Measurements from ENCODE around the gene MSI2. TPM values are rescaled to one million over a fixed set of nuclear protein-coding genes. Genes with fewer than 3 reads are reported as not detected.

MSI2 gene
- total and polyA plus RNA-seq, 2 experiments from 2014 or later = 18.9 to 41.8 TPM

GRCh38 chr17:57354673-57355072, 98.3 kb downstream of the MSI2 start:
- ATAC-seq (no peak), DNase-seq (ENCODE audit: low spot score) (no peak)
- peaks cover 28% of the 10 kb centered on the region for H3K4me1 ChIP-seq (ENCODE audit: insufficient read depth)
- Mint-ChIP-seq H3K9me3 (no peaks in the 10 kb centered on the region), H3K36me3 (ENCODE audit: low read depth) (peaks cover 14% of the 10 kb centered on the region), H3K27ac (no peak overlapping the region), H3K4me1 (peaks cover 50% of the 10 kb centered on the region), H3K27me3 (ENCODE audit: insufficient read depth, low read depth, poor library complexity) (peaks cover 1% of the 10 kb centered on the region), H3K4me3 (no peak overlapping the region)
- H3K4me3 ChIP-seq = no peak overlapping the region
- H3K36me3 ChIP-seq (ENCODE audit: insufficient read depth) = no peaks in the 10 kb centered on the region
- no peak overlapping the region for H3K27ac ChIP-seq (ENCODE audit: low read depth)
- H4K20me1 ChIP-seq (replicated peaks; ENCODE audit: insufficient read depth) = no peaks in the 10 kb centered on the region; the same call in 1 of the 2 replicates
- H3K27me3 ChIP-seq (ENCODE audit: insufficient read depth) = no peaks in the 10 kb centered on the region
- no peak for TF ChIP-seq ZNF114 (CRISPR knock-in tag; IDR thresholded peaks at IDR 0.05)
- no peak for TF ChIP-seq ETS1 (IDR thresholded peaks at IDR 0.05)
- no peak for TF ChIP-seq ZNF462 (CRISPR knock-in tag; IDR thresholded peaks at IDR 0.05)
- no peak for TF ChIP-seq CTCF (conservative IDR thresholded peaks at IDR 0.05; ENCODE audit: low read depth in 2 of 2)
- TF ChIP-seq STAT1 (IDR thresholded peaks at IDR 0.05; ENCODE audit: unreplicated experiment) = no peak
- no peak for TF ChIP-seq POLR2AphosphoS5 (IDR thresholded peaks at IDR 0.05; ENCODE audit: low read depth)
- no peak for TF ChIP-seq ZNF331 (CRISPR knock-in tag; IDR thresholded peaks at IDR 0.05; ENCODE audit: low read depth)
- TF ChIP-seq EZH2 (IDR thresholded peaks at IDR 0.05; ENCODE audit: low read depth, unreplicated experiment) = no peak
- TF ChIP-seq REST (IDR thresholded peaks at IDR 0.05; ENCODE audit: unreplicated experiment) = no peak
- TF ChIP-seq CREB1 (CRISPR knock-in tag; IDR thresholded peaks at IDR 0.05; ENCODE audit: low read depth) = no peak
- no peak for TF ChIP-seq EZH2phosphoT487 (IDR thresholded peaks at IDR 0.05; ENCODE audit: unreplicated experiment)
- no peak for TF ChIP-seq JUNB (IDR thresholded peaks at IDR 0.05; ENCODE audit: unreplicated experiment)
- TF ChIP-seq NANOG (IDR thresholded peaks at IDR 0.05; ENCODE audit: borderline replicate concordance) = no peak
- no peaks in the 10 kb centered on the region for H3F3A ChIP-seq (replicated peaks; ENCODE audit: low read depth)
- H3K9me2 ChIP-seq (ENCODE audit: insufficient read depth) = peaks cover 16% of the 10 kb centered on the region; the same call in 1 of the 2 replicates
- H3K79me2 ChIP-seq (replicated peaks; ENCODE audit: insufficient read depth) = peaks cover 32% of the 10 kb centered on the region
- no peak overlapping the region for H2AFZ ChIP-seq
- no peak overlapping the region for H3K4me2 ChIP-seq

All from GM23338 (cell line).